Hepatic stellate cell (primary cell): ENCODE data around the gene POSTN.
A peak's percentile ranks its signal among the peaks of the same experiment; 100 is the strongest.

Source experiments
- DNase-seq: peaks from one replicate; pipeline ENCODE4 v3.0.0; 2011; ENCODE audit warnings: low spot score

POSTN gene

DNA sequence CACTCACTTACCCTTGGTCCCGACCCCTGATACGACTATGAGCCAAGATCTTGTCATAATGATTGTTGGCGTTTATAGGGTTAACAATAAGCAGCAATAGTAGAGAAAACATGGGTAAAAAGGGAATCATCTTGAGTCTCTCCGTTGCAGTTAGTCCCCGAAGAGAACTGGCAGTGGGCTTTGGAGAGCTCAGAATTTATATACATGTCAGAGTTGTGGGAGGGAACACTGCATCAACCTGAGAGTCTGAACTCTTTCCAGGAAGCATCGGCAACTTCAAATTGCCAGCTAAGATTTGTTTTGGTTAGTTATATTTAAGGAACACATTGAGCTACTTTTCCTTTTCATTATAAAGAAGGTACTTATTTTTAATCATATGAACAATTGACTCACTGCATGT lies at the start of gene POSTN:
Gene POSTN, minus strand, starts transcription at position 172 of the 400 bp plus-strand sequence. Its CDS starts 42 bp downstream, at position 130.
- DNase-seq = no peak

- DNase-seq = no peak
These were observed 48.6 kb upstream of the POSTN start for GRCh38 chr13:37647031-37647650.

DNA sequence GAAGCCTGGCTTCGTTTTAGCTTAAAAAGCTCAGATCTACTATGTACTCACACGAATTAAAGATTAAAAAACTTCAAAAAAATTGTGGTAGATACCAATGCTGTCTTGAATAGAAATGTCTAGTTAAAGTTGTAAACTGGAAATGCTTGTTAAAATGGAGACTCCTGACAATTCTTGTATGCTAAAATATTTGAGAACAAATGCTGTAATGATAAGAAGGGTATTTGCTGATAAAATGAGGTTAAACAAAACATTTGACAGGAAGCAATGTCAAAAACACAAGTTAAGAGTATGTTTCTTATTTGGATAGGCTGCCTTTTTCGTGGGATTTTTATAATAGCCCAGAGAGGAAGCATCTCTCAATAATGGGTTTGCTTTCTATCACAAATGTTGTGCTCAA lies 48.0 kb upstream of the POSTN start:
- DNase-seq = no peak

GRCh38 chr13:37645181-37645740 lies 46.7 kb upstream of the POSTN start:
- DNase-seq = no peak

- no peak for DNase-seq
These were observed 42.8 kb upstream of the POSTN start for GRCh38 chr13:37641391-37641790.

GRCh38 chr13:37640499-37640898 lies 41.9 kb upstream of the POSTN start:
- peak; percentile 38 for DNase-seq

GRCh38 chr13:37636701-37637100 lies 38.1 kb upstream of the POSTN start:
- no peak for DNase-seq

- DNase-seq = no peak
These were observed 33.7 kb upstream of the POSTN start for GRCh38 chr13:37632294-37632693.

DNA sequence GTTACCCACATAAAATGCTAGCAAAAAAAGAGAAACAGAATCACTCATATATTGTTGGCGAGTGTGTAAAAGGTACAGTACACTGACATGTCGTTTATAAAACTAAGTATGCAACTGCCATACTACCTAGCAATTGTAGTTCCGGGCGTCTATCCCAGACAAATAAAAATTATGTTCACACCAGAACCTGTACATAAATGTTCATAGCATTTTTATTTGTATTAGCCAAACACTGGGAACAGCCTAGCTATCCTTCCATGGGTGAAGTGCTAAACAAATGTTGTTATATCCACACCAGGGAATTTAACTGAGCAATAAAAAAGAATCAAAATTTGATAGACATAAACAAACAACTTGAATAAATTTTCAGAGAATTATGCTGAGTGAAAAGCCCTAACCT lies 28.9 kb upstream of the POSTN start:
- no peak for DNase-seq

DNA sequence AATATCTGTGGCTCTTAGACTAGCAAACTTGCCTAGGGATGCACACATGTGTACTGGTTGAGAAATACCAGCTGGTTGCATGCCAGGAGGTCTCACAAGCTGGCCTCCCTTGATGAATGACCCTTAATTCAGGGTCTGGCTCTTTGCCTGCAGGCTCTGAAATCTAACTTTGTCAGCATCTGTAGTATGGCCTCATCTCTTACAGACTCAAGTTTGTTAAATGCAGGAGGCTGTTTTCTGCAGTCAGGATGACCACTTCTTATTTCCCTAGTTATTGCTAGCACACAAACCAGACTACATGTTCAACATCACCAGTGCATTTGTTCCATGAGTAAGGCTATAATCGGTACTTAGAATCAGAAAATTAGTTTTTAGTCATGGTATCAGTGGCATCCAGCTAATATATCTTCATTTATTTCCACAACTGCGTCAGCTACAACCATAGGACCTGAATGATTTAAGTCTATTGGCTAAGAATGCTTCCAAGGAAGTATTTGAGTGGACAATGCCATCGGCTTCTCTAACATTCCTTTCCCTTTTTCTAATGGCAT lies 23.3 kb upstream of the POSTN start:
- no peak for DNase-seq

DNA sequence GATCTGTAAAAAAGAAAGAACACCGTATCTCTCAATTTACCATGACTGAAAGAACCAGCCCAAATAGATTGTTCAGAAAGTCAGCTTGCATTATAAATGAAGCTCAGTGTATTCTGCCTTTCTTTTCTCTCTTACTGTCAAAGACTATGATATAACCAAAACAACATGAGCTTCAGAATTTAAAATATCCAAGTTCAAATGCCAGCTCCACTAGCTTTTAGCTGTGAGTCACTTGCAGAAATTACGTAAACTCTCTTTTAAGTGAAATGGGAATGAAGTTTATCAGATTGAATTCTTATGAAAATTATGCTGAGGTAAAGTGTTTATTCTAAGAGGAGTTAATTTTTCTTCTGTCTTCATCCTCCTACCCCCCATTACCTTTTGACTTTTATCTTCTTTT lies 20.0 kb upstream of the POSTN start:
- DNase-seq = peak; percentile 21

- peak; percentile 17 for DNase-seq
These were observed 18.6 kb upstream of the POSTN start for GRCh38 chr13:37617173-37617572.

GRCh38 chr13:37616131-37616530 lies 17.6 kb upstream of the POSTN start:
- no peak for DNase-seq

DNA sequence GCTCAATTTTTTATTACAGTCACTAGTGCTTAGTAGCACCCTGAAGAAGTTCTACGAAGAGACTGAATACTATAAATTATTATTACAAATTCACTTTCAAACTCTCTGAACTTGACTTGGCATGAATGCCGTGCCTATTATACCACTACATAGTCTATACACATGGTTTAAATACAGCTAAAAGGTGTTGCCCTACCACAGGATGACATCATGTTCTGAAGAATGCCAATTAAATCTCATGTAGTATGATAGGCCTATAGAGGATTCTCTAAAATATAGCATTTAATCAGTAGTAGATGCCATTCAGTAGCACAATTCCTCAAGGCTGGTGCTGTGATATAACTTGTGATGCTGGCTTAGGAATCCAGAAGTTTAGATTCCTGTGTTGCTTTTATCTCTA lies 16.7 kb upstream of the POSTN start:
- no peak for DNase-seq

DNA sequence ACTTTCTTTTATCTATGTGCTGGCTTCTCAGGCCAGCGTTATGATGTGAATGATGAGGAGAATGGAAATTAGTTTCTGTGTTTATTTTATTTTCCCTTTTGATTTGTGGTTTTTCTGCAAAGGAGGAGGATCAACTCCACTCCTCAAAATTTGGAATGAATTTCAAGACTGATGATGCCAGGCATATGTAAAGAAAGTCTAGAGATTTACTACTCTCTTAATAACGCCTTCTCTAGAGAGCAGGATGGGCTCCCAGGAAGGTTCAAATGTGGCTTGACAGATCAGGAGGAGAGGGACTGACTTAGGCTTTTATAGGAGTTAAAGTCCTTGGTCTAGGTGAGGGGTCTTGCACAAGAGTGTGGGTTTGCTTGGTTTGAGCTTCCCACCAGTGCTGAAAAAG lies 15.1 kb upstream of the POSTN start:
- no peak for DNase-seq

DNA sequence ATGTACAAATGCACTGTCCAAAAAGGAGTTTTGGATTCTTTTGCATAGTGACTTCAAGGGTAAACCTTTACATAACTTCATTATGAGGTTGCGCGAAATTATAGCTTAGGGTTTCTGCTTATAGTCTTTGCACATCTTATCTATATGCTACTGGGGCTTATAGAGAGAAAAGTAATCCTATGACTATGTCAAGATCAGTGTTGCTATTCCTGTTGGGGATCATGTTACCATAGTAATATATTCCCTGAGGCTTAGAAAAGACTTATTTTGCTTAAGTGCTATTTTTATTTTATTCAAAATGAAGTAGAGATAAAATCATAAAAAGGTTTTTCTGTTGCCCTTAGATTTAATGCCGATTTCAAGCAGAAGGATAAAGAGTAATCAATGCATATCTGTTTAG lies 14.7 kb upstream of the POSTN start:
- no peak for DNase-seq

- no peak for DNase-seq
These were observed 10.3 kb upstream of the POSTN start for GRCh38 chr13:37608750-37609339.

DNA sequence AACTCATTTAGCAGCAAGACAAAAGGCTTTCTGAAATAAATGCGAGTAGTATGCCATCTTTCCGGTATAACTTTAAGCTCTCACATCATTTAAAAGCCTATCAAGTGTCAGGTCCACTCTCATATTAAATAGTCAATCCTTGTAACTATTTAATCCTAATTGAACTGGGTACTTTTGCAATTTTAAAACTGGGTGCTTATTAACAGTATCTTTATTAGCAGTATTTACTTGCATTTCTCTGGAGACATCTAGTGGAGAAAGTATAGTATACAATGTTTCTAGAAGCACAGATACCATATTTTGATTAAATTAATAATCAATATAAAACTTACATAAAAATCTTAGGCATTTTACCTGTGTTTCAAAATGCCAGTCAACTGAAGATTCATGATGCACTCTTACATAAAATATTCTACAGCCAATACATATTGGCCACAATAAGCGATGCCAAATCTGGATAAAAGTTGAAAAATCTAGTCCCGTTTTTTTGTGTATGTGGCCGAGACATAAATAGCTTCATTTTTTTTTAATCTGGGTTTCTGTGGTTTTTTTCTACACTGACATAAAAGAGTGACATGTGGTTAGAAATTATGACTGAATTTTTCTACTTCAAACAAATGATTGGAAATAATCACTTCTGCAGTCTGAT lies 4.3 kb upstream of the POSTN start:
- no peak for DNase-seq

DNA sequence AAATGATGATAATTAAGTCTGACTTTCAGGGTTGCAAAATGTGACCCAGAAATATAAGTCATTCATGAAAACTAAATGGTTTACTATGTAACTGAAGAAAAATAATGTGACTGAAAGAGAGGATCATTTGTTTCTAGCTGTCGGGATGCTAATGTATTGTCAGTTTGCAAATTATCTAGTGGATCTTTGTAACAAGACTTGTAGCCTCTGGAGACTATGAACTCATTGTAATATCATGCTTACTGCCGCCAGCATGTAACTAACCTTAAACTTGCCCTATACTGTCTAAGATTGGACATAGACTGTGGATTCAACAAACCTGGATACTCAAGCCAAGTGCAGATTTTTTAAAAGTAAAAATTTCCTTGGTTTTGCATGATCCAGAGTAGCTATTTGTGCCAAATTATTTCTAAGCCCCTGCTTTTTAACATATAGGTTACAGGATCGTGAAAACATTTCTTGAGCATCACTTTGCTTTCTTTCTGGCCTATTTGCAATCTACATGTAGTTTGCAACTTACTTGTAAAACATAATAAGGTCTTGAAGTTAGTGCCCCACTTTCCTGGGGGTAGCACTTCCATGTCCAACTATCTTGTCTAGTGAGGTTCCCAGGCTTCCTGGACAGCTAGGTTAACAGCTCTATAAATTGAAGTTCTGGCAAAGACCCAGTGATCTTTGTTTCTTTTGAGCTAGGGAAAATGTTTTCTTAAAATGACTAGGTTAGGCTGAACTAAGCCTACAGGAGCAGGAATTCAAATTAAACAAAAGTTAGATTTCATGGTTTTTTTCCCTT lies 3.3 kb upstream of the POSTN start:
- no peak for DNase-seq

DNA sequence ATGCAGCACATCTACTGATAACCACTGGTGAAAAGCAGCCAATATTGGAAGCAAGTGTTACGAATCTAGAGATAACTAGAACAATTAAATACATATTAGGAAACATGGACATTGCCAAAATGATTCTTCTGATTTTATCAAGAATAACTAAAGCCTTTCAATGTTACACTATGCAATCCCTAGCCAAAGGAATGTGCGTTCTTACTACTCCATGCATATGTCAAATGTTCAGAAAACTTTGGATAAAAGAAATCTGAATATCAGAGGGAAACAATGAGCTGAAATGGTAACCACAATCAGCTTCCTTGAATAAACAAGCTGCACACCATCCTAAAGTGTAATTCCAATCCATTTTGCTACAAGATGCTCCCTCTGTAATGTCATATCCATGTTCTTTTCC lies 951 bp upstream of the POSTN start:
- no peak for DNase-seq

GRCh38 chr13:37597477-37598025 lies 1.0 kb downstream of the POSTN start:
- DNase-seq = no peak

GRCh38 chr13:37596805-37597204 lies 1.8 kb downstream of the POSTN start:
- DNase-seq = no peak
